ENCODE measurements around the gene ESYT2. TPM values are rescaled to one million over a fixed set of nuclear protein-coding genes. Genes with fewer than 3 reads are reported as not detected.
"Not testable (repeated sequence)": the region's sequence is repeated elsewhere in the genome, so short reads cannot be mapped to it uniquely, and the experiment has no call there.

Gene ESYT2
- total RNA-seq, 1 donor from 2014 or later = 137 TPM

GRCh38 chr7:158858592-158859503, 29.5 kb upstream of the ESYT2 start:
- DNase-seq (ENCODE audit: low read depth) = no peak

- DNase-seq (ENCODE audit: low read depth) = no peak
These were observed 27.8 kb upstream of the ESYT2 start for GRCh38 chr7:158856883-158857668.

GRCh38 chr7:158854681-158855081, 25.4 kb upstream of the ESYT2 start:
- no peak for DNase-seq (ENCODE audit: low read depth)

DNA sequence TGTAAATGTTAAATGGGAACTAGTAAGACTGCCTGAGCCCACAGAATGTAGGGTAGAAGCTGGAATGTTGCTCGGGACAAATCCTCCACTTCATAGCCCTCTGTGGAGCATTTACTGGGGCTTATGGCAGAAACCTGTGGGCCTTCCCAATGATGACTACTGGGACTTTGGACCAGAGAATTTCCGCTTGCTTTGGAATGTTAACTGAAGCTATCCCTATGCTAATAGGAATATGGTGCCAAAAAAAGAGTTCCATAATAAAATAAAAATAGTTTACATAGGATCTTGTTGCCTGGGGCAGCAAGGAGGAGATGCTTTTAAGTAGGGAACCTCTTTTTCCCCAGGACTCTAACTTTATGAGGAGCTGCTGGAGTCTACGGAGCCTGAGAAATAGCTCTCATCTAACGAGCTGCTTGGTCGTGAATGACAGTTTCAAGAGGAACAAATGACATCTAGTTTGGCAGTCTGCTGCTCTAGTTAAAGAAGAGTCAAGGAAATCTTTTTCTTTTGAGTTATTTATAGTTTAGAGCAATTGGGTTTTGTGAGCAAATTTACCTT, 21.3 kb upstream of the ESYT2 start:
- no peak for DNase-seq (ENCODE audit: low read depth)

DNA sequence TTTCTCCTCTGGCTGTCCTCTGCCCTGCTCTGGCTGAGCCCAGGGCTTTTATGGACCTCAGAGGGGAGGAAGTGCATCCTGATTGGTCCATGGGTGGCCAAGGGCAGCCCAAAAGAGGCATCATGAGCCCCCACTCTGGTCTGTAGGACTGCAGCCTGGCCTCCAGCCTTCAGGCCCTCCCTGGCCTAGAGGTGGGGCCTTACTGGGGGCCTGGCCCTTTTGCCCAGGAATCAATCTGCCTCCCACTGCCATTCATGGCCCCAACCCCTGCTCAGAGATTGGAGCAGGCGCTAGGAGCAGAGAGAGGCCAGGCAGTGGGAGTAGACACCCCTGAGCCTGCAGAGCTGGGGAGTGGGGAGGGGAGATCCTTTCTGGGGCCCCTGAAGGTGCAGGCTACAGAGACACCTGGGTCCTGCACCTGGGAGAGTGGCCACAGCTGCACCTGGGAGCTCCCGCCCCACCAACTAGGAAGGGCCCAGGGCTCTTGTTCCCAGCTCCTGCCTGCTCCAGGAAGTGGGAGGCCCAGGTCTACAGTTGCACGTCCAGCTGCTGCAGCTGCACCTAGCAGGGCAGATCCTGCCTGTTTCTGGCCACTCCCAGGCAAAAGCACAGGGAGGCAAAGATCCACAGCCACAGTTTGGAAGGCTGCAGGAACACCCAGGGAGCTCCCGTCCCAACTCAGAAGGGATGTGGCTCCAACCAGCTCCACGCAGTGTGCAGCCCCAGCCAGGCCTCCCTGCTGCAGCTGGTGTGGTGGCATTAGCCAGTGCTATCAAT, 20.6 kb upstream of the ESYT2 start:
- DNase-seq (ENCODE audit: low read depth) = no peak

- no peak for DNase-seq (ENCODE audit: low read depth)
These were observed 20.1 kb upstream of the ESYT2 start for GRCh38 chr7:158849442-158849767.

GRCh38 chr7:158847451-158847866, 18.1 kb upstream of the ESYT2 start:
- DNase-seq (ENCODE audit: low read depth) = peak; percentile 18

DNA sequence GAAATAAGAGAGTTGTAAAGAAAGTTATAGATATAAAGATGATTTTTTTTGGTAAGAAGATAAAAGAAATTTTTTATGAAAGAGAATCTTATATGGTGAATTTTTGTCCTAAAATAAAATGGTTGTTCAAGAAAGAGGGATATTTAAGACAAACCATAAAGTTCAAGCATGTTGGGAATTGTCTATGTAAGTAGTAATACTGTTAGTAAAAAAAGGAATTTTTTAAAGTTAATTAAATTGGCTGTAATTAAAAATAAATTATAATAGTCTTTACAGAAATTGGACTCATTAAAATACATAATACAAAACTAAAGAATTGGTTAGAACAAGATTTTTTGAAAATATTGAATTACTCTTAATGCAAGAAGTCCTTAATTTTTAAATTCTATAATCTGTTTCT, 17.0 kb upstream of the ESYT2 start:
- no peak for DNase-seq (ENCODE audit: low read depth)

DNA sequence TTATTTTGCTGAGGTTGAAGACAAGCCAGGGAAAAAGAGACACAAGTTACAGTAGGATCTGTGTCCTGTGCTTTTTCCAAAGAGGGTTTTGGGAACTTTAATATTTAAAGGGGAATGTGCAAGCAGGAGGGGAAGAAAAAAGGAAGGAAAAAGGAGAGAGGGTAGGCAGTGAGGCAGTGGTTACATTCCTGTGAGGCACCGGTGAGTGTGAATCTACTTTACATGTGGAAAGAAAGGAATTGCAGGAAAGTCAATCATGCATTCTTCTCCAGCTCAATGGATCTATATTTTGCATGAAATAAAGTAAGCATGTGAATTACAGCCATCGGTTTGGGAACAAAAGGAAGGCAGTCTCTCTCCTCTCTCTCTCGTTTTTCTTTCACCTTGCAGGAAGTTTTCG, 14.5 kb upstream of the ESYT2 start:
- DNase-seq (ENCODE audit: low read depth) = no peak

- no peak for DNase-seq (ENCODE audit: low read depth)
These were observed 13.2 kb upstream of the ESYT2 start for GRCh38 chr7:158842486-158842885.

- DNase-seq (ENCODE audit: low read depth) = no peak
These were observed 11.3 kb upstream of the ESYT2 start for GRCh38 chr7:158840604-158841003.

- DNase-seq (ENCODE audit: low read depth) = not testable (repeated sequence)
These were observed 9.9 kb upstream of the ESYT2 start for GRCh38 chr7:158839177-158839576.

- DNase-seq (ENCODE audit: low read depth) = no peak
These were observed 8.7 kb upstream of the ESYT2 start for GRCh38 chr7:158837790-158838637.

- DNase-seq (ENCODE audit: low read depth) = no peak
These were observed 7.4 kb upstream of the ESYT2 start for GRCh38 chr7:158836692-158837091.

GRCh38 chr7:158834878-158835784, 5.8 kb upstream of the ESYT2 start:
- DNase-seq (ENCODE audit: low read depth) = no peak

DNA sequence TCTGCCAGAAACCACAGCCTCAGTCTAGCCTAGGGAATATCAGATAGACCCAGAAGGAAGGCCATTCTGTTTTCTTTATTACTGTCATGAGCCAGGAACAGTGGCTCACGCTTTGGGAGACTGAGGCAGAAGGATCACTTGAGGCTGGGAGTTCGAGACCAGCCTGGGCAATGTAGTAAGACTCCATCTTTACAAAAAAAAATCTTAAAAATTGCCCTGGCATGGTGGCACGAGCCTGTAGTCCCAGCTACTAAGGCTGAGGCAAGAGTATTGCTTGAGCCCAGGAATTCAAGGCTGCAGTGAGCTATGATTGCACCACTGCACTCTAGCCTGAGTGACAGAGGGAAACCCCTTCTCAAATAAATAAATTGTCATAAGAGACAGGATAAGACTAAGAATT, 3.7 kb upstream of the ESYT2 start:
- no peak for DNase-seq (ENCODE audit: low read depth)

DNA sequence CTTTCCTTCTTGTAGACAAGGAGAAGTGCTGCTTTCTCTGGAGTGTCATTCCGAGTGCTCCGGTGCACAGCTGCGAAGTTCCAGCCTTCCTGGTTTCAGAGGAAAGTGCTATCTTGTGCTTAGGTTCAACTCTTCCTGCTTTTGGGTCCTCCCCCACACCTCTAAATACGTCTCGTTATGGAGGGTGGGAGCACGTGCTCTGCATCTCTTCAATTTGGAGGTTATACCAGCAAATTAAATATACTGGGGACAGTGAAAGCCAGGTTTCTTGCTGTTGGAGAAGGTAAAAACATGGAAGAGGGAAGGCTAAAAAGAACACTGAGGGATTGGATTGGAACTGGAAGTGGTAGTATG, 2.4 kb upstream of the ESYT2 start:
- DNase-seq (ENCODE audit: low read depth) = no peak

GRCh38 chr7:158830211-158830723, 958 bp upstream of the ESYT2 start:
- no peak for DNase-seq (ENCODE audit: low read depth)

DNA sequence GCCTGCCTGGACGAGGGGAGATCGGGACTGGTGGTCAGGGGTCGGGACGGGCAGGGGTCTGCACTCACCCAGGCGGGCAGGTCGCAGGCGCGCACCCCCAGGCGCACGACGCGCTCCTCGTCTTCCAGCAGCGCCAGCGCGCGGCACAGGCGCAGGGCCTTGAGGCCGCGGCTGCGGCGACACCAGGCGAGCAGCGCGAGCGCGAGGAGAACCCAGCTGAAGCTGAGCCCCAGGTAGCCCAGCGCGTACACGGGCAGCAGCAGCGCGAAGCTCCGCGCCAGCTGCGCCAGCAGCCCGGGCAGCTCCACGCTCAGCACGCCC, 328 bp downstream of the ESYT2 start:
- peak; percentile 80 for DNase-seq (ENCODE audit: low read depth)
